Measurements from ENCODE around the gene GYG2.

GYG2 gene

DNA sequence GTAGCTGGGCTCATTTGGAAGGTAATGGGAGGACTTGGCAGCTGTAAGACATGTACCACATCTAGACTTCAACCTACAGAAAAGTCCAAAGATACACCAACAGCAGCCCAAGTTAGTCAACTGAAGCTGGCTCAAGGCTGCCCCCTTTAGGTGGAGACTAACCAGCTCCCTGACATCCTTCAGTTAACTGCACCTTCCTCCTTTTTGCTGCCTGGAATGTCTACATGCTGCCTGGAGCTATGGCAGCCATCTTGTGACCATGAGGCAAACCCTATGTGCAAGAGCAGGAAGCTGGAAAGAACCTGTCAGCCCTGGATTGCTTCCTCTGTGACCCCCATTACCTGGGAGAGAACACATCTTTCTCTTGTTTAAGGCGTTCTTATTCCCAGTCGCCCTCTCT is 74.6 kb downstream of the GYG2 start:
- H3K9ac ChIP-seq (ENCODE audit: low read length) = no peak overlapping the region
- no peaks in the 10 kb centered on the region for H3K9me2 ChIP-seq (ENCODE audit: low read depth, low read length)
- no peak for TF ChIP-seq EZH2 (IDR thresholded peaks at IDR 0.05; ENCODE audit: borderline replicate concordance, low read length)
- TF ChIP-seq, protein P1, sequence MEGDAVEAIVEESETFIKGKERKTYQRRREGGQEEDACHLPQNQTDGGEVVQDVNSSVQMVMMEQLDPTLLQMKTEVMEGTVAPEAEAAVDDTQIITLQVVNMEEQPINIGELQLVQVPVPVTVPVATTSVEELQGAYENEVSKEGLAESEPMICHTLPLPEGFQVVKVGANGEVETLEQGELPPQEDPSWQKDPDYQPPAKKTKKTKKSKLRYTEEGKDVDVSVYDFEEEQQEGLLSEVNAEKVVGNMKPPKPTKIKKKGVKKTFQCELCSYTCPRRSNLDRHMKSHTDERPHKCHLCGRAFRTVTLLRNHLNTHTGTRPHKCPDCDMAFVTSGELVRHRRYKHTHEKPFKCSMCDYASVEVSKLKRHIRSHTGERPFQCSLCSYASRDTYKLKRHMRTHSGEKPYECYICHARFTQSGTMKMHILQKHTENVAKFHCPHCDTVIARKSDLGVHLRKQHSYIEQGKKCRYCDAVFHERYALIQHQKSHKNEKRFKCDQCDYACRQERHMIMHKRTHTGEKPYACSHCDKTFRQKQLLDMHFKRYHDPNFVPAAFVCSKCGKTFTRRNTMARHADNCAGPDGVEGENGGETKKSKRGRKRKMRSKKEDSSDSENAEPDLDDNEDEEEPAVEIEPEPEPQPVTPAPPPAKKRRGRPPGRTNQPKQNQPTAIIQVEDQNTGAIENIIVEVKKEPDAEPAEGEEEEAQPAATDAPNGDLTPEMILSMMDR (IDR thresholded peaks at IDR 0.05; ENCODE audit: low read length) = no peak
- H3K4me2 ChIP-seq (ENCODE audit: low read length) = no peak overlapping the region
- no peak overlapping the region for H2AFZ ChIP-seq (ENCODE audit: low read length)
- no peak overlapping the region for H3K4me3 ChIP-seq (ENCODE audit: low read depth, low read length, poor library complexity, severe bottlenecking)
- no peaks in the 10 kb centered on the region for H3K36me3 ChIP-seq (ENCODE audit: insufficient read depth, low read length)
- H4K20me1 ChIP-seq (ENCODE audit: insufficient read depth, low read length) = no peaks in the 10 kb centered on the region
- H3K4me1 ChIP-seq (ENCODE audit: insufficient read depth, low read length, severe bottlenecking) = no peaks in the 10 kb centered on the region
- no peaks in the 10 kb centered on the region for H3K9me3 ChIP-seq (ENCODE audit: low read length)
- H3F3A ChIP-seq (ENCODE audit: insufficient read depth, low read length) = no peaks in the 10 kb centered on the region
- no peaks in the 10 kb centered on the region for H3K27me3 ChIP-seq (ENCODE audit: insufficient read depth, low read length)
- no peaks in the 10 kb centered on the region for H3K79me2 ChIP-seq (ENCODE audit: insufficient read depth, low read length)
- no peak overlapping the region for H3K27ac ChIP-seq (ENCODE audit: low read depth, low read length, poor library complexity, severe bottlenecking)

GRCh38 chrX:2907295-2907694 is 78.6 kb downstream of the GYG2 start:
- no peaks in the 10 kb centered on the region for H3K79me2 ChIP-seq (ENCODE audit: insufficient read depth, low read length)
- no peaks in the 10 kb centered on the region for H3K9me2 ChIP-seq (ENCODE audit: low read depth, low read length)
- H3K27me3 ChIP-seq (ENCODE audit: insufficient read depth, low read length) = no peaks in the 10 kb centered on the region

GRCh38 chrX:2908125-2908685 is 79.5 kb downstream of the GYG2 start:
- Histone ChIP-seq H3K9me3 (ENCODE audit: low read length) (no peaks in the 10 kb centered on the region), H3K9me2 (ENCODE audit: low read depth, low read length) (no peaks in the 10 kb centered on the region), H3K27me3 (ENCODE audit: insufficient read depth, low read length) (no peaks in the 10 kb centered on the region), H3K79me2 (ENCODE audit: insufficient read depth, low read length) (no peaks in the 10 kb centered on the region), H3K27ac (ENCODE audit: low read depth, low read length, poor library complexity, severe bottlenecking) (no peak overlapping the region), H3K4me3 (ENCODE audit: low read depth, low read length, poor library complexity, severe bottlenecking) (no peak overlapping the region), H3K4me1 (ENCODE audit: insufficient read depth, low read length, severe bottlenecking) (no peaks in the 10 kb centered on the region), H3K36me3 (ENCODE audit: insufficient read depth, low read length) (no peaks in the 10 kb centered on the region), H3K4me2 (ENCODE audit: low read length) (no peak overlapping the region), H3K9ac (ENCODE audit: low read length) (no peak overlapping the region), H3F3A (ENCODE audit: insufficient read depth, low read length) (no peaks in the 10 kb centered on the region), H4K20me1 (ENCODE audit: insufficient read depth, low read length) (no peaks in the 10 kb centered on the region), H2AFZ (ENCODE audit: low read length) (no peak overlapping the region)
- TF ChIP-seq, protein P1 (IDR thresholded peaks at IDR 0.05; ENCODE audit: low read length) = no peak
- TF ChIP-seq EZH2 (IDR thresholded peaks at IDR 0.05; ENCODE audit: borderline replicate concordance, low read length) = no peak

More at GRCh38 chrX:2907295-2907694, 78.6 kb downstream of the GYG2 start:
- no peaks in the 10 kb centered on the region for H4K20me1 ChIP-seq (ENCODE audit: insufficient read depth, low read length)
- H3K9ac ChIP-seq (ENCODE audit: low read length) = no peak overlapping the region
- H2AFZ ChIP-seq (ENCODE audit: low read length) = no peak overlapping the region
- H3K4me1 ChIP-seq (ENCODE audit: insufficient read depth, low read length, severe bottlenecking) = no peaks in the 10 kb centered on the region
- no peaks in the 10 kb centered on the region for H3K9me3 ChIP-seq (ENCODE audit: low read length)
- H3F3A ChIP-seq (ENCODE audit: insufficient read depth, low read length) = no peaks in the 10 kb centered on the region
- H3K4me3 ChIP-seq (ENCODE audit: low read depth, low read length, poor library complexity, severe bottlenecking) = no peak overlapping the region
- no peaks in the 10 kb centered on the region for H3K36me3 ChIP-seq (ENCODE audit: insufficient read depth, low read length)
- no peak overlapping the region for H3K4me2 ChIP-seq (ENCODE audit: low read length)
- no peak for TF ChIP-seq EZH2 (IDR thresholded peaks at IDR 0.05; ENCODE audit: borderline replicate concordance, low read length)
- TF ChIP-seq, protein P1 (IDR thresholded peaks at IDR 0.05; ENCODE audit: low read length) = no peak
- H3K27ac ChIP-seq (ENCODE audit: low read depth, low read length, poor library complexity, severe bottlenecking) = no peak overlapping the region

All from OCI-LY1 (cell line).